Erythroblast (primary cell): ENCODE results near the gene TBC1D9B.

Source experiments
- DNase-seq, 2 experiments: peaks; one replicate each; lab custom pipeline; 2025; lab: John Stamatoyannopoulos, UW
- GATA1 ChIP-seq: IDR thresholded peaks from 2 replicates; pipeline ENCODE4 v1.6.1; 2011; ENCODE audit warnings: low read depth, mild to moderate bottlenecking, control low read depth, low read length, moderate library complexity
- POLR2A ChIP-seq: IDR thresholded peaks from 2 replicates; pipeline ENCODE4 v1.6.1; 2011; ENCODE audit warnings: mild to moderate bottlenecking, low read length

Gene TBC1D9B

DNA sequence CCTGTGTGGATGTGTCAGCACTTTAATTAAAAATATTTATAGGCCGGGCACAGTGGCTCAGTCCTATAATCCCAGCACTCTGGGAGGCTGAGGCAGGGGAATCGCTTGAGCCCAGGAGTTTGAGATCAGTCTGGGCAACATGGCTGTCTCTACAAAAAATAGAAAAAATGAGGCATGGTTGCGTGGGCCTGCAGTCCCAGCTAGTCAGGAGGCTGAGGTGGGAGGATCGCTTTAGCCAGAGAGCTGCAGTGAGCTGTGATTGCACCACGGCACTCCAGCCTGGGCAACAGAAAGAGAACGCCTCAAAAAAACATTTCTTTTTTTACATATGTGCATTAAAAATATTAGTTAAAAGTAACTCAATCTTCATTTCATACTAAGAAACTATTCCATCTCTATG, 6.2 kb downstream of the TBC1D9B start:
- DNase-seq, result no peak
- TF ChIP-seq POLR2A, result no peak
- TF ChIP-seq GATA1, result no peak

GRCh38 chr5:179900711-179901110, 7.0 kb downstream of the TBC1D9B start:
- TF ChIP-seq GATA1 (no peak), POLR2A (no peak)
- no peak for DNase-seq

DNA sequence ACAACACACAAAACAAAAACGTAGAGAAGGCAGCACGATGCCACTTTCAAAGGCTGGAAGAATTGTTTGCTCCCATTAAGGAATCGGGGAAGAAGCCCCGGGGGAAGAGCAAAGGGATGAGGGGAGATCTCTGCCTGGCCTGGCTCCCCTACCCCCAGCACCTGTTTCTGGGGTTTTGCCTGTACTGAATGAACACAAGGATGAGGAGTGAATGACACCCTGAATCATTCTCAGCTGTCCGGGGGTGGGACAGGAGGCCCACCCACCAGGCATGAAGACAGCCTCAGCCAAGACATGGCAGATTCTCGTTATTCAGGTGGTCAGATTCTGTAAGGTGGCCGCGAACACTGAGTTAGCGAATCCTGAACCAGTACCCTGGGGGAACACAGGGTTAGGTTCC, 7.5 kb downstream of the TBC1D9B start:
- TF ChIP-seq GATA1 (no peak), POLR2A (no peak)
- no peak for DNase-seq

GRCh38 chr5:179895861-179896260, 11.8 kb downstream of the TBC1D9B start:
- TF ChIP-seq POLR2A (no peak), GATA1 (no peak)
- DNase-seq, result no peak

- DNase-seq, result no peak
- no peak for TF ChIP-seq GATA1
- TF ChIP-seq POLR2A, result no peak
These were observed 13.5 kb downstream of the TBC1D9B start for GRCh38 chr5:179893958-179894895.

- TF ChIP-seq GATA1 (no peak), POLR2A (no peak)
- DNase-seq, result no peak
These were observed 14.4 kb downstream of the TBC1D9B start for GRCh38 chr5:179893076-179893957.

DNA sequence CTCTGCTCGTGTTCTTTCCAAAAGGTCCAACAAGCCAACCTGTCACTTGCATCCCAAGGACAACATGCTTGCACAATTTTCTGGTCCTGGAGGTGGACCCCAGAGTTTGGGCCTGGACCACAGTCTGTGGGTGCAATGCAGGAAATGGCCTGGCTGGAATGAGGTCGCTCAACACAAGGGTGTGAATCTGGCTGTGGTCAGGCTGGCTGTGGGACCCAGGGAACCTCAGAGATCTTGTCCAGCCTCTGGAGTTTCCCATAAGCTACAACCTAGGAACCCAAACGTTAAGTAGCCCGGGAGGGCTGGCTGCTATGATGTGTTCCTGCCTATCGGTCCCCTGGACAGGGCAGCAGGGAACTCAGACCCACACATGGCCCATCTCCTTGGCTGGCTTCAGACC, 15.4 kb downstream of the TBC1D9B start:
- no peak for TF ChIP-seq POLR2A
- no peak for TF ChIP-seq GATA1

GRCh38 chr5:179890751-179891682, 16.7 kb downstream of the TBC1D9B start:
- TF ChIP-seq POLR2A (no peak), GATA1 (no peak)
- DNase-seq, result no peak

More for the DNA sequence above, 15.4 kb downstream of the TBC1D9B start:
- no peak for DNase-seq

GRCh38 chr5:179889885-179890284, 17.8 kb downstream of the TBC1D9B start:
- DNase-seq, result no peak
- TF ChIP-seq POLR2A, result no peak
- TF ChIP-seq GATA1, result no peak

GRCh38 chr5:179887802-179888201, 19.9 kb downstream of the TBC1D9B start:
- no peak for DNase-seq
- TF ChIP-seq GATA1 (no peak), POLR2A (no peak)

- DNase-seq, result no peak
- no peak for TF ChIP-seq POLR2A
These were observed 20.6 kb downstream of the TBC1D9B start for GRCh38 chr5:179887095-179887494.

- TF ChIP-seq GATA1 (no peak), POLR2A (no peak)
- DNase-seq, result no peak
These were observed 21.3 kb downstream of the TBC1D9B start for GRCh38 chr5:179886190-179886911.
